Liver (tissue), 9 donors: ENCODE data around the gene ANTXR1. TPM values are rescaled to one million over a fixed set of nuclear protein-coding genes. Genes with fewer than 3 reads are reported as not detected.

Source experiments
- DNase-seq: peaks from one replicate; pipeline ENCODE4 v3.0.0-alpha.2; 2017; ENCODE audit warnings: low spot score
- H3K27ac ChIP-seq, 2 donors: one replicate each; pipeline ENCODE4 v1.7.0; 2013; ENCODE audit warnings: inconsistent platforms in 2 of 2, low read length in 2 of 2, control low read depth in 1 of 2, low read depth in 1 of 2, mild to moderate bottlenecking in 1 of 2
- H3K27me3 ChIP-seq, 4 donors: one replicate each; pipeline versions ENCODE4 v1.6.1 to v1.7.0; 2013; ENCODE audit warnings: low read length in 3 of 4, inconsistent platforms in 1 of 4, mild to moderate bottlenecking in 1 of 4, moderate library complexity in 1 of 4; ENCODE audit not compliant: control insufficient read depth in 4 of 4, insufficient read depth in 4 of 4
- H3K36me3 ChIP-seq, 4 donors: one replicate each; pipeline versions ENCODE4 v1.6.1 to v1.7.0; 2013; ENCODE audit warnings: low read length in 3 of 4, mild to moderate bottlenecking in 3 of 4, low read depth in 1 of 4, moderate library complexity in 1 of 4; ENCODE audit not compliant: control insufficient read depth in 4 of 4, insufficient read depth in 3 of 4
- H3K4me1 ChIP-seq, 4 donors: one replicate each; pipeline versions ENCODE4 v1.6.1 to v1.7.0; 2013; ENCODE audit warnings: low read length in 3 of 4, mild to moderate bottlenecking in 3 of 4, moderate library complexity in 1 of 4; ENCODE audit not compliant: control insufficient read depth in 4 of 4, insufficient read depth in 4 of 4
- H3K4me3 ChIP-seq, 3 donors: one replicate each; pipeline versions ENCODE4 v1.6.1 to v1.7.0; 2013; ENCODE audit warnings: low read length in 3 of 3, control low read depth in 1 of 3, low read depth in 1 of 3, mild to moderate bottlenecking in 1 of 3
- H3K9ac ChIP-seq, 2 donors: one replicate each; pipeline ENCODE4 v1.7.0; 2013; ENCODE audit warnings: low read length in 2 of 2, mild to moderate bottlenecking in 2 of 2, moderate library complexity in 2 of 2, control low read depth in 1 of 2, low read depth in 1 of 2
- H3K9me3 ChIP-seq, 4 donors: one replicate each; pipeline versions ENCODE4 v1.6.1 to v1.7.0; 2013; ENCODE audit warnings: low read length in 3 of 4; ENCODE audit not compliant: control insufficient read depth in 4 of 4
- EGR1 ChIP-seq, 2 donors: IDR thresholded peaks; 2 replicates each; pipeline ENCODE4 v1.6.1; 2016 to 2018; ENCODE audit warnings: antibody characterized with exemption in 2 of 2, low read depth in 2 of 2
- FOXA1 ChIP-seq: IDR thresholded peaks from 2 replicates; pipeline ENCODE4 v1.6.1; 2016; ENCODE audit warnings: antibody characterized with exemption
- FOXA2 ChIP-seq: IDR thresholded peaks from 2 replicates; pipeline ENCODE4 v1.6.1; 2016; ENCODE audit warnings: antibody characterized with exemption
- GABPA ChIP-seq, 2 donors: IDR thresholded peaks in 1 of 2; conservative IDR thresholded peaks in 1 of 2; 2 replicates each; pipeline ENCODE4 v1.6.1; 2016; ENCODE audit warnings: antibody characterized with exemption in 2 of 2, mild to moderate bottlenecking in 1 of 2, moderate library complexity in 1 of 2
- HNF4A ChIP-seq, 2 donors: conservative IDR thresholded peaks; 2 replicates each; pipeline ENCODE4 v1.6.1; 2016; ENCODE audit warnings: antibody characterized with exemption in 2 of 2, mild to moderate bottlenecking in 2 of 2
- HNF4G ChIP-seq: IDR thresholded peaks from 2 replicates; pipeline ENCODE4 v1.6.1; 2016; ENCODE audit warnings: antibody characterized with exemption
- JUND ChIP-seq, 2 donors: IDR thresholded peaks; 2 replicates each; pipeline ENCODE4 v1.6.1; 2016; ENCODE audit warnings: antibody characterized with exemption in 2 of 2
- NR2F2 ChIP-seq: IDR thresholded peaks from 2 replicates; pipeline ENCODE4 v1.6.1; 2016; ENCODE audit warnings: antibody characterized with exemption
- RAD21 ChIP-seq, 2 donors: IDR thresholded peaks; 2 replicates each; pipeline ENCODE4 v1.6.1; 2016; ENCODE audit warnings: antibody characterized with exemption in 2 of 2, mild to moderate bottlenecking in 2 of 2
- RXRA ChIP-seq, 2 donors: IDR thresholded peaks; 2 replicates each; pipeline ENCODE4 v1.6.1; 2017 to 2018; ENCODE audit warnings: antibody characterized with exemption in 2 of 2, mild to moderate bottlenecking in 1 of 2
- SP1 ChIP-seq: IDR thresholded peaks from 2 replicates; pipeline ENCODE4 v1.6.1; 2018; ENCODE audit warnings: antibody characterized with exemption, mild to moderate bottlenecking
- TAF1 ChIP-seq: conservative IDR thresholded peaks from 2 replicates; pipeline ENCODE4 v1.6.1; 2016; ENCODE audit warnings: antibody characterized with exemption, mild to moderate bottlenecking
- YY1 ChIP-seq: IDR thresholded peaks from 2 replicates; pipeline ENCODE4 v1.6.1; 2016; ENCODE audit warnings: antibody characterized with exemption, mild to moderate bottlenecking
- WGBS: extraction: QIAGEN DNeasy Blood & Tissue Kit; methylation state at CpG from one replicate; pipeline ENCODE4 v1.1.7; 2013; 5-methylcytosine and 5-hydroxymethylcytosine counted together
- polyA plus RNA-seq, 2 donors: library from polyadenylated mRNA; stranded (reverse) in 1 of 2; unstranded in 1 of 2; fragments of 200-250 nt in 1 of 2; fragments of >200 nt in 1 of 2; fragmentation: Nextera tagmentation in 1 of 2; extraction: Ambion mirVana in 1 of 2; gene quantifications; one replicate each; pipeline versions ENCODE4 v1.2.1 to v1.2.3, GENCODE V29; 2013 to 2015
- total RNA-seq, 2 donors: library from RNA; depleted of rRNA; stranded (reverse); fragments of >200 nt; gene quantifications; one replicate each; pipeline ENCODE4 v1.2.3, GENCODE V29; 2014
- TF ChIP-seq, protein P1 (sequence below): IDR thresholded peaks from 2 replicates; pipeline ENCODE4 v1.6.1; 2016; ENCODE audit warnings: antibody characterized with exemption
- TF ChIP-seq, protein P2 (sequence below): IDR thresholded peaks from 2 replicates; pipeline ENCODE4 v1.6.1; 2016; ENCODE audit warnings: antibody characterized with exemption
- TF ChIP-seq, protein P3 (sequence below): IDR thresholded peaks from 2 replicates; pipeline ENCODE4 v1.6.1; 2016; ENCODE audit warnings: antibody characterized with exemption, mild to moderate bottlenecking
- TF ChIP-seq, protein P4 (sequence below): IDR thresholded peaks from 2 replicates; pipeline ENCODE4 v1.6.1; 2016; ENCODE audit warnings: antibody characterized with exemption
- TF ChIP-seq, protein P5 (sequence below): fragments of 150-350 bp; IDR thresholded peaks from 2 replicates; pipeline ENCODE4 v1.5.1; 2017; ENCODE audit warnings: improper control_type of control experiment, low read depth, low read length; ENCODE audit not compliant: missing input control
- donor health status: healthy.
- donor health status: healthy.
- donor health status: healthy.
- donor health status: healthy.
- donor health status: healthy.

The ANTXR1 gene
- total and polyA plus RNA-seq, 4 donors, result 0.60 to 3.6 (median 1.8) TPM

DNA sequence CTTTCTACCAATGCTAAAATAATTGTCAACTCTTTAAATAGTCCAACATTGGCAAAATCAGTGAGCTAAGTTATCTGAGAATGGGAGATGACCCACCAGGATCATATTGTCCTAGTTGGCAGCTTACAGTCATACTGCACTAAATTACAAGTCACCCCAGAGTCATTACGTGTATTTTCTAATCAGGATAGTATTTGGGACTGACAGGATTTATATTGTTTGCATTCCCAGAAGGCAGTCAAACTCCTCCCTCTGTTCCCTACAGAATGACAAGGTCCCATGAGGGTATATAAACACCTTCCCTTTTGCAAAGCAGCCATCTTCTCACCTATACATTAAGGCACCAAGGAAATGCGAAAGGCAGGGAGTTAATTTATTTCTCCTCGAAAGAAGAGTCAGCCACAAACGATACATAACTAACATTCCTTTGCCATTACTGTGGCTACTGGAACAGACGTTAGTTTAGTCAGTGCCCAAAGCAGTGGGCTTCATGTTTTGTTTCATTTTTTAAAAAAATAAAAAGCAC is 125.3 kb downstream of the ANTXR1 start:
- no peak for DNase-seq
- TF ChIP-seq RXRA (IDR thresholded peaks at IDR 0.05) (no peak), FOXA1 (no peak), TAF1 (no peak), GABPA (IDR thresholded peaks at IDR 0.05 in 1 of 2, conservative IDR thresholded peaks at IDR 0.05 in 1 of 2) (no peak), NR2F2 (no peak), FOXA2 (no peak), HNF4A (conservative IDR thresholded peaks at IDR 0.05) (no peak), YY1 (no peak), RAD21 (IDR thresholded peaks at IDR 0.05) (no peak), JUND (IDR thresholded peaks at IDR 0.05) (no peak), HNF4G (no peak), SP1 (no peak), EGR1 (IDR thresholded peaks at IDR 0.05; ENCODE audit: low read depth in 2 of 2) (no peak)
- TF ChIP-seq, protein P1, sequence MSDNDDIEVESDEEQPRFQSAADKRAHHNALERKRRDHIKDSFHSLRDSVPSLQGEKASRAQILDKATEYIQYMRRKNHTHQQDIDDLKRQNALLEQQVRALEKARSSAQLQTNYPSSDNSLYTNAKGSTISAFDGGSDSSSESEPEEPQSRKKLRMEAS, result no peak
- TF ChIP-seq, protein P2, sequence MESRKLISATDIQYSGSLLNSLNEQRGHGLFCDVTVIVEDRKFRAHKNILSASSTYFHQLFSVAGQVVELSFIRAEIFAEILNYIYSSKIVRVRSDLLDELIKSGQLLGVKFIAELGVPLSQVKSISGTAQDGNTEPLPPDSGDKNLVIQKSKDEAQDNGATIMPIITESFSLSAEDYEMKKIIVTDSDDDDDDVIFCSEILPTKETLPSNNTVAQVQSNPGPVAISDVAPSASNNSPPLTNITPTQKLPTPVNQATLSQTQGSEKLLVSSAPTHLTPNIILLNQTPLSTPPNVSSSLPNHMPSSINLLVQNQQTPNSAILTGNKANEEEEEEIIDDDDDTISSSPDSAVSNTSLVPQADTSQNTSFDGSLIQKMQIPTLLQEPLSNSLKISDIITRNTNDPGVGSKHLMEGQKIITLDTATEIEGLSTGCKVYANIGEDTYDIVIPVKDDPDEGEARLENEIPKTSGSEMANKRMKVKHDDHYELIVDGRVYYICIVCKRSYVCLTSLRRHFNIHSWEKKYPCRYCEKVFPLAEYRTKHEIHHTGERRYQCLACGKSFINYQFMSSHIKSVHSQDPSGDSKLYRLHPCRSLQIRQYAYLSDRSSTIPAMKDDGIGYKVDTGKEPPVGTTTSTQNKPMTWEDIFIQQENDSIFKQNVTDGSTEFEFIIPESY, result no peak
- TF ChIP-seq, protein P3, sequence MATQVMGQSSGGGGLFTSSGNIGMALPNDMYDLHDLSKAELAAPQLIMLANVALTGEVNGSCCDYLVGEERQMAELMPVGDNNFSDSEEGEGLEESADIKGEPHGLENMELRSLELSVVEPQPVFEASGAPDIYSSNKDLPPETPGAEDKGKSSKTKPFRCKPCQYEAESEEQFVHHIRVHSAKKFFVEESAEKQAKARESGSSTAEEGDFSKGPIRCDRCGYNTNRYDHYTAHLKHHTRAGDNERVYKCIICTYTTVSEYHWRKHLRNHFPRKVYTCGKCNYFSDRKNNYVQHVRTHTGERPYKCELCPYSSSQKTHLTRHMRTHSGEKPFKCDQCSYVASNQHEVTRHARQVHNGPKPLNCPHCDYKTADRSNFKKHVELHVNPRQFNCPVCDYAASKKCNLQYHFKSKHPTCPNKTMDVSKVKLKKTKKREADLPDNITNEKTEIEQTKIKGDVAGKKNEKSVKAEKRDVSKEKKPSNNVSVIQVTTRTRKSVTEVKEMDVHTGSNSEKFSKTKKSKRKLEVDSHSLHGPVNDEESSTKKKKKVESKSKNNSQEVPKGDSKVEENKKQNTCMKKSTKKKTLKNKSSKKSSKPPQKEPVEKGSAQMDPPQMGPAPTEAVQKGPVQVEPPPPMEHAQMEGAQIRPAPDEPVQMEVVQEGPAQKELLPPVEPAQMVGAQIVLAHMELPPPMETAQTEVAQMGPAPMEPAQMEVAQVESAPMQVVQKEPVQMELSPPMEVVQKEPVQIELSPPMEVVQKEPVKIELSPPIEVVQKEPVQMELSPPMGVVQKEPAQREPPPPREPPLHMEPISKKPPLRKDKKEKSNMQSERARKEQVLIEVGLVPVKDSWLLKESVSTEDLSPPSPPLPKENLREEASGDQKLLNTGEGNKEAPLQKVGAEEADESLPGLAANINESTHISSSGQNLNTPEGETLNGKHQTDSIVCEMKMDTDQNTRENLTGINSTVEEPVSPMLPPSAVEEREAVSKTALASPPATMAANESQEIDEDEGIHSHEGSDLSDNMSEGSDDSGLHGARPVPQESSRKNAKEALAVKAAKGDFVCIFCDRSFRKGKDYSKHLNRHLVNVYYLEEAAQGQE, result no peak
- TF ChIP-seq, protein P4, sequence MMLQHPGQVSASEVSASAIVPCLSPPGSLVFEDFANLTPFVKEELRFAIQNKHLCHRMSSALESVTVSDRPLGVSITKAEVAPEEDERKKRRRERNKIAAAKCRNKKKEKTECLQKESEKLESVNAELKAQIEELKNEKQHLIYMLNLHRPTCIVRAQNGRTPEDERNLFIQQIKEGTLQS, result no peak
- TF ChIP-seq, protein P5, sequence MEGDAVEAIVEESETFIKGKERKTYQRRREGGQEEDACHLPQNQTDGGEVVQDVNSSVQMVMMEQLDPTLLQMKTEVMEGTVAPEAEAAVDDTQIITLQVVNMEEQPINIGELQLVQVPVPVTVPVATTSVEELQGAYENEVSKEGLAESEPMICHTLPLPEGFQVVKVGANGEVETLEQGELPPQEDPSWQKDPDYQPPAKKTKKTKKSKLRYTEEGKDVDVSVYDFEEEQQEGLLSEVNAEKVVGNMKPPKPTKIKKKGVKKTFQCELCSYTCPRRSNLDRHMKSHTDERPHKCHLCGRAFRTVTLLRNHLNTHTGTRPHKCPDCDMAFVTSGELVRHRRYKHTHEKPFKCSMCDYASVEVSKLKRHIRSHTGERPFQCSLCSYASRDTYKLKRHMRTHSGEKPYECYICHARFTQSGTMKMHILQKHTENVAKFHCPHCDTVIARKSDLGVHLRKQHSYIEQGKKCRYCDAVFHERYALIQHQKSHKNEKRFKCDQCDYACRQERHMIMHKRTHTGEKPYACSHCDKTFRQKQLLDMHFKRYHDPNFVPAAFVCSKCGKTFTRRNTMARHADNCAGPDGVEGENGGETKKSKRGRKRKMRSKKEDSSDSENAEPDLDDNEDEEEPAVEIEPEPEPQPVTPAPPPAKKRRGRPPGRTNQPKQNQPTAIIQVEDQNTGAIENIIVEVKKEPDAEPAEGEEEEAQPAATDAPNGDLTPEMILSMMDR, result no peak
- Histone ChIP-seq H3K4me3 (no peak overlapping the region), H3K9me3 (no peaks in the 10 kb centered on the region), H3K4me1 (no peaks in the 10 kb centered on the region), H3K27ac (no peak overlapping the region), H3K27me3 (no peaks in the 10 kb centered on the region), H3K9ac (no peak overlapping the region), H3K36me3 (no peaks in the 10 kb centered on the region)
- WGBS, result 71% methylated on average over 5 of the region's 5 CpGs
